MCF 10A (cell line): ENCODE results near the gene SOS1. TPM values are rescaled to one million over a fixed set of nuclear protein-coding genes. Genes with fewer than 3 reads are reported as not detected.

Experiments
- BruUV-seq: library from RNA; stranded (reverse); fragments of 400-500 nt; replicated peaks from 2 replicates; lab custom pipeline; 2021; lab: Mats Ljungman, UMichigan
- CTCF ChIA-PET: fragments of 300-600 bp; sonication (Branson Sonifier 250); formaldehyde crosslinking; extraction: SDS; loops from one replicate; lab custom pipeline; 2021; ENCODE audit warnings: antibody characterized with exemption, inconsistent platforms; lab: Yijun Ruan, JAX
- POLR2A ChIA-PET: fragments of 300-600, 350-650 bp; sonication (Branson Sonifier 250); formaldehyde crosslinking; extraction: SDS; loops from one replicate; lab custom pipeline; 2020; ENCODE audit warnings: antibody characterized with exemption, inconsistent platforms; lab: Yijun Ruan, JAX
- DNase-seq: peaks from one replicate; pipeline ENCODE4 v3.0.0-alpha.2; 2018; ENCODE audit not compliant: unreplicated experiment
- H3K27ac Mint-ChIP-seq: one replicate; pipeline ENCODE4 v1.8.0; 2022; ENCODE audit warnings: mild to moderate bottlenecking, low read depth, mixed read lengths; ENCODE audit not compliant: unreplicated experiment
- H3K27me3 Mint-ChIP-seq: one replicate; pipeline ENCODE4 v1.8.0; 2022; ENCODE audit warnings: mixed read lengths; ENCODE audit not compliant: insufficient read depth, unreplicated experiment
- H3K36me3 Mint-ChIP-seq: one replicate; pipeline ENCODE4 v1.8.0; 2022; ENCODE audit warnings: mild to moderate bottlenecking, moderate library complexity, mixed read lengths; ENCODE audit not compliant: insufficient read depth, unreplicated experiment
- H3K4me1 Mint-ChIP-seq: one replicate; pipeline ENCODE4 v1.8.0; 2022; ENCODE audit warnings: mixed read lengths; ENCODE audit not compliant: insufficient read depth, unreplicated experiment
- H3K4me3 Mint-ChIP-seq: one replicate; pipeline ENCODE4 v1.8.0; 2022; ENCODE audit warnings: mild to moderate bottlenecking, moderate library complexity, mixed read lengths; ENCODE audit not compliant: unreplicated experiment
- H3K9me3 Mint-ChIP-seq: one replicate; pipeline ENCODE4 v1.8.0; 2022; ENCODE audit warnings: mixed read lengths; ENCODE audit not compliant: unreplicated experiment
- CTCF ChIP-seq: fragments of 200-600 bp; IDR thresholded peaks from one replicate; pipeline ENCODE4 v1.8.0; 2022; ENCODE audit warnings: antibody characterized with exemption, mild to moderate bottlenecking; ENCODE audit not compliant: unreplicated experiment
- intact Hi-C: fragments of 100-400 bp; cut with micrococcal nuclease; formaldehyde crosslinking; loops from 2 replicates; pipeline ENCODE4 v1.14.1; 2022
- total RNA-seq: library from RNA; stranded (reverse); gene quantifications from 2 replicates; pipeline ENCODE4 v1.2.3, GENCODE V29; 2022

SOS1 gene
- total RNA-seq, 1 experiment from 2014 or later: 18.5 TPM

DNA sequence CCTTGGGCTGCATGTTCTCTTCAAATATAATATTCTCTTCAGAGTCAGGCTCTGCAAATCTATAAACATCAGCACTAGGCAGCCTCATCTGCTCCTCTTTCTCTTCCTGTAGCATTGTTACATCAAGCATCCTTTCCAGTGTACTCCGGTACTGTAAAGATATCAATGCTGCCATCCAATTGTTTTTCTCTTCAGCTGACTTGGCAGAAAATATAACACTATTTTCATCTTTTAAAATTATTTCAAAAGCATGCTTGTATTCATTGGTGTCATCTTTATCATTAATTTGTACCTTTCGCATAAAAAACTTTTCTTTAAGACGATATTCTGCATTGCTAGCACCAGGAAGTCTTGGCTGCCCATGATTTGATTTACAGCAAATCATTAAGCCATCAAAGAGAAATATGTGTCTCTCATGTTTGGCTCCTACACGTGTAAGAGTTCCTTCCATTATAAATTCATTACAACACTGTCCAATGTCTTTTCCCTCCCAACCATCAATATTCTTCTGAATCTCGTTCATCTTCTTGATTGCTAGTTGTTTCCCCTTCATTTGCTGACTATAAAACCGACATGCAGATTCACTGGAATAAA lies 98.1 kb downstream of the SOS1 start:
- no peaks in the 10 kb centered on the region for H3K4me1 Mint-ChIP-seq
- intact Hi-C loops: no loop called here
- ChIA-PET POLR2A (no interaction called here), CTCF (no interaction called here)
- BruUV-seq: TSS peak; percentile 56
- no peak overlapping the region for H3K27ac Mint-ChIP-seq
- H3K27me3 Mint-ChIP-seq: no peaks in the 10 kb centered on the region
- H3K9me3 Mint-ChIP-seq: no peaks in the 10 kb centered on the region
- peaks cover 5% of the 10 kb centered on the region for H3K36me3 Mint-ChIP-seq
- no peak for DNase-seq
- H3K4me3 Mint-ChIP-seq: no peak overlapping the region
- no peak for TF ChIP-seq CTCF

GRCh38 chr2:39020383-39020782 lies 100.5 kb downstream of the SOS1 start:
- Mint-ChIP-seq H3K9me3 (no peaks in the 10 kb centered on the region), H3K4me3 (no peak overlapping the region), H3K4me1 (no peaks in the 10 kb centered on the region), H3K27ac (no peak overlapping the region), H3K27me3 (no peaks in the 10 kb centered on the region), H3K36me3 (peaks cover 5% of the 10 kb centered on the region)
- no TSS peak for BruUV-seq
- no peak for TF ChIP-seq CTCF
- intact Hi-C loops: no loop called here
- DNase-seq: no peak
- CTCF ChIA-PET: interaction anchor here (0.6 to 1.1 kb wide), 3 partner anchors 11 to 100 kb away, joined by 3 to 4 read pairs (median 3); no protein-coding TSS in a partner anchor
- POLR2A ChIA-PET: no interaction called here

GRCh38 chr2:39018638-39019037 lies 102.2 kb downstream of the SOS1 start:
- Mint-ChIP-seq H3K27me3 (no peaks in the 10 kb centered on the region), H3K9me3 (no peaks in the 10 kb centered on the region), H3K27ac (no peak overlapping the region), H3K4me1 (no peaks in the 10 kb centered on the region), H3K4me3 (no peak overlapping the region), H3K36me3 (peaks cover 12% of the 10 kb centered on the region)
- BruUV-seq: no TSS peak
- ChIA-PET POLR2A (no interaction called here), CTCF (no interaction called here)
- no peak for DNase-seq
- intact Hi-C loops: no loop called here
- TF ChIP-seq CTCF: no peak

GRCh38 chr2:39017334-39017733 lies 103.5 kb downstream of the SOS1 start:
- Mint-ChIP-seq H3K4me1 (no peaks in the 10 kb centered on the region), H3K9me3 (no peaks in the 10 kb centered on the region), H3K36me3 (peaks cover 18% of the 10 kb centered on the region), H3K27ac (no peak overlapping the region), H3K27me3 (no peaks in the 10 kb centered on the region), H3K4me3 (no peak overlapping the region)
- ChIA-PET POLR2A (no interaction called here), CTCF (interaction anchor here (0.7 to 1.4 kb wide), 2 partner anchors 210 to 275 kb away, joined by 3 to 4 read pairs; no protein-coding TSS in a partner anchor)
- DNase-seq: no peak
- intact Hi-C loops: no loop called here
- BruUV-seq: no TSS peak
- TF ChIP-seq CTCF: no peak
